ENCODE results near the gene ASIC2.

Gene ASIC2

DNA sequence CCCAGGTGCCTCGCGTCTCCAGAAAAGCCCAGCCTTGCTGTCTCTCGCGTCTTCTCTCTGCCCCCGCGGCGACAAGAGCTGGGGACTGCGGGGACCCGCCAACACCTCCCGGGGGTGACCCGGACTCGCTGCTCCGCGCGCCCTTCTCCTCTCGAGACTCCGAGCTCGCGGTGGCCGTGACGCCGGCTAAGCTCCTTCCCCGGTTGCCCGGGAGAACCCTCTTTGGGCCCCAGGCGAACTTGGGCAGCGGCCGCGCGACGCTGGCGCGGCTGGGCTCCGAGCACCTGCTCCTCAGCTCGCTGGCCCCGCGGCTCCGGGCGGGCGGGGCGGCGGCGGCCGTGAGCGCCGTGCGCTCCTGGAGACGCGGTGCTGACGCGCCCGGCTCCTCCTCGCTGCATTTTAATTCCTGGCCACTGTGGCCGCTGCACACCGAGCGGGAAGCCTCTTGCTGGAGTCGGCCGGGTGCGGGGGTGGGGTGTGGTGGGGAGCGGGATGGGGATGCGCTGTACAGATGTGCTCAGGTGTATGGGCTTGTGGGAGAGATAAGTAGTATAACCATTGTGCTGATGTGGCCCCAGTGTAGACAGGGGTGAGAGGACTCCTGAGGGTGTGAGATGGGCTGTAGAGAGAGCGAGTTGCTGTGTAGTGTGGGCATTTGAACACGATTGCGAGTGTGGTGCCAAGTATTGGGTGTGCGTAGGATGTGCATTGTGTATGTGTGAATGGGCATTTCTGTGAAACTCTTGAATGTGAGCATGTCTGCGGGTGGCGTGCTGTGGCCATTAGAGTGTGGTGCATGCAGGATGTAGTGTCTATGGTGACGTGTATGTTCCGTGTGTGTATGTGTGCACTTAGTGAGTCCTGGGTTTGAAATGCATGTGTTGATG lies at the start of gene ASIC2:
ASIC2 (minus strand) TSS at position 315 of the 887 bp plus-strand sequence.
- DNase-seq: peak in 1 of 2 donors; percentile 3

DNA sequence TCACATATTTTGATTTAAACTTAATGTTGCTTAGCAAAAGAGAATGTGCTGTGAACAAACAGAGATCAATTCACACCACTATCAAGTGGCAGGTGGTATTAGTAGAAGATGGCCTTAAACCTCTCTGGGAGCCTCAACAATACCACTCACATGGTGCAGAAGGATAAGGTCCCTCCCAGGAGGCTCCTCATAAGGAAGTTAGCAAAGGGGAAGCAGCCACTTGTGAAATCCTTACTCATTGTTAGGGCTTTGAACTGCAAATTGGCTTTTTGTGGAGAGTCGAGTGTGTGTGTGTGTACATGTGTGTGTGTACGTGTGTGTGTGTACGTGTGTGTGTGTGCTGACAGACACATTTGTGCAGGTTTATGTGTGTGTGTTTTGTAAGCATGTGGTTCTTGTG lies 48.9 kb upstream of the ASIC2 start:
- no peak for DNase-seq

DNA sequence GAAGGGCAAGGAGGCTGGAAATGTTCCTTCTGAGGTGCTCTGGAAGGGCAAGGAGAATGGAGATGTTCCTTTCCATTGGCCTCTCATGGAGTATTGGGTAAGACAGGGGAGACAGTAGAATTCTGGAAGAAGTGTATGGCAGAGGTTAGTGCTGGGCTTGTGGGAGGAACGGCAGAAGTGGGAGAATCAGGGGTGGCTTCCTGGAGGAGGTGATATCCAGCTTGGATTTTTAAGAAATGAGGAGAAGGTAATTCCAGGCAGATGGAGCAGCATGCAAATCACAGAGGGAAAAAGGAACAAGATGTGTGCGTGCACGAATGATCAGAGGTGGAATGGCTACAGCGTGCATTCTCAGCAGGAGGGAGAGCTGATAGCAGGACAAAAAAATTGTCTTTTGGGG lies 45.1 kb upstream of the ASIC2 start:
- DNase-seq: no peak

DNA sequence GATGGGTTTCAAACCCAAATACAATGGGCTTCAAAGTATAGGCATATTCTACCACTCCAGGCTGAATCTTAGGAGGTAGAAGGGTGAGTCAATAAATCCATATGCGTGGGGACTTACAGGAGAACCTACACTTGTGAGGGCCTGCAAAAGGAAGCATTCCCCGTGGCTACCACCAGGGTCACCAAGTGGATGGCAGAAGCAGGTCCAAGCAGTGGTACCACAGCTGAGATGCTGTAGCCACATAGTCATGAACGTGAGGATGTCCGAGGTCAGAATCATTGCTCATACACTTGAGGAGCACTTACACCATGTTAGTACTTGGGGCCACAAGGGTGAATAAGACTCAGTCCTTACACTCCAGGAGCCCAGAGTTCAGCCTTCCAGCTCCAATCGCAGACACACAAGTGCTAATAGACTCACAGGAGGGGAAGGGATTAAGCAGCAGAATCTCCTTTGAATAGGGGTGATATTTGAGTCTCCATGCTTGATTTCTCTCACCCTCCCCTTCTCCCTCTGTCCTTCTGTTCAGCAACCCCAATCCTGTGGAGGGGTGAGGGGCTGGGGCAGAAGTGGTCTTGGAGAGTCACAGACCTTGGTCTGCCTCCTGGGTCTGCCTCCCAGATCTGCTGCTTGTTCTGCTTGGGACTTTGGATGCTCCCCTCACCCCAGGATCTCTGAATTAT lies 42.5 kb upstream of the ASIC2 start:
- DNase-seq: no peak

DNA sequence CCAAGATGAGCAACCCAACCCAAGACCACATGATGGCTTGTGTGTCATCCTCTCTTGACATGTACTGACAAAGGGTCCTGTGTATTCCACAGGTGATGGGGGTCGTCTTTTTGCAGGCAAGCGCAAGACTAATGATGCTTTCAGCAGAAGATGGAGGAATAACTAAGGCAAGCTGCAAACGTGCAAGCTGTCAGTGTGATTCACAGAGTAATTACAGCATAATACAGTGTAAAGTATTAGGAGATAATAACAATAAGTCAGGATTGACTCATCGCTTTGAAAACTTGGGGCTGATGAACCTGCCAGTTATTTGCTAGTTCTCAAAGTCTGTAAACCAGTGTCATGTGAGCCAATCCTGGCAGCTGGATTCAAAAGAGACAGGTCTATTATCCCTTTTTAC lies 41.6 kb upstream of the ASIC2 start:
- DNase-seq: no peak

DNA sequence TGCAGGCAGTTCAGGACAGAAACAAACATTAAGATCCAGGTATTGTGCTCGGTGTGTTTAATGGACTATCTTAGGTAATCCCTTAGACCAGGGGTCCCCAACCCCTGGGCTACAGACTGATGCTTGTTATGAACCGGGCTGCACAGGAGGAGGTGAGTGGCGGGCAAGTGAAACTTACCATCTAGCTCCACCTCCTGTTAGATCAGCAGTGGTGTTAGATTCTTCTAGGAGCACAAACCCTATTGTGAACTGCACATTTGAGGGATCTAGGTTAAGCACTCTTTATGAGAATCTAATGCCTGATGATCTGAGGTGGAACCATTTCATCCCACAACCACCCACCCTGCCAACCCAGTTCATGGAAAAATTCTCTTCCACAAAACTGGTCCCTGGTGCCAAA lies 37.8 kb upstream of the ASIC2 start:
- no peak for DNase-seq

DNA sequence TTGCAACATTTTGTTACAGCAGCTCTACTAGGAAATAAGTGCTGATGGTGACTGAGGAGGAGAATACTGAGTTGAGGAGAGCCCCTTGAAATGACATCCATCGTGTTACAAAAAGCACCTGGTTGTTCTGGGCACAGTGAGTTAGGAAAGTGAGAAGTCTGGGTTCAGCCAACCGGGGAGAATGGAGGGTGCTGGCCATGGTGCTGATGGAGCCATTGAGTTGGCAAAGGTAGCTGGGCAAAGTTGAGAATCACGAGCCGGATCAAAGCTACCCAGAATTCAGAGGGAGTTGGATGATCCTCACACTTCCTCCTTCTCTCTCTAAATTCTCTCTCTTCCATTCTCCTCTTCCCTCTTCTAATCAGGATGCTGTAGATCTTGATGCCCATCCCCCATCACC lies 35.0 kb upstream of the ASIC2 start:
- DNase-seq: peak in 1 of 2 donors; percentile 2

DNA sequence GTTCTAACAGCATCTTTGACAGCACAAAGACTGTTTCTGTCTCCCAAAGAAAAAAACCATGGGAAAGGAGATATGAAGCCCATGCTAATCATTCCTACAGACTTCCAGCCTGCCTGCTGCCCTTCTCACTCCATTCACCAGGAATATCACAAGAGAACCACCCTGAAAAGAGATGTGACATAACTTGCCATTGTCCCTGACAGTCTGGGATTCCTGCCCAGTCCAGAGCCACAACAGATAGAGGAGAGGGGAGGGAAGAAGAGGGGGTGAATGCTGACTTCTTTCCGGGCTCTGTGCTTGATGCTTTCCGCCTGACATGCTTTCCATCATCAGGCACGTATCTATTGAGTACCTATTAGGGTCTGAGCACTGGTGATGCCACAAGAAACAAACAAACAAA lies 31.6 kb upstream of the ASIC2 start:
- DNase-seq: no peak

DNA sequence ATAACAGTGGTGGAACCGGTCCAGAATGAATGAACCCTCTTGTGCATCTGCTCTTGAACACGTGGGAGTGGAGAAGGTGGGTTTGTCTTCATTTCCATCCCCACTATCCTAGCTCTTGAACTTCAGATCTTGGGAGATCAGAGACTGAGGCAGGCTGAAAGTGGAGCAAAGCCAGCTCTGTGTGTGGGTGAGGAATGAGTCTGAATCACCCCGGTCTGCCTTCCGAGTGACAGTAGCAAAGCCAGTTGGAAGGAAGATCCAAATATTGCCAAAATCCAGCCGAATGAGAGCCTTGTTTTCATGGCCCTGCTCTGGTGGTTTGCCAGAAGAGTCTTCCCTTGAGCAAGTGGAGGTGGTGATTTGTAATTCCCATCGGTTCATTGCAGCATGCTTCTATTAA lies 29.0 kb upstream of the ASIC2 start:
- no peak for DNase-seq

DNA sequence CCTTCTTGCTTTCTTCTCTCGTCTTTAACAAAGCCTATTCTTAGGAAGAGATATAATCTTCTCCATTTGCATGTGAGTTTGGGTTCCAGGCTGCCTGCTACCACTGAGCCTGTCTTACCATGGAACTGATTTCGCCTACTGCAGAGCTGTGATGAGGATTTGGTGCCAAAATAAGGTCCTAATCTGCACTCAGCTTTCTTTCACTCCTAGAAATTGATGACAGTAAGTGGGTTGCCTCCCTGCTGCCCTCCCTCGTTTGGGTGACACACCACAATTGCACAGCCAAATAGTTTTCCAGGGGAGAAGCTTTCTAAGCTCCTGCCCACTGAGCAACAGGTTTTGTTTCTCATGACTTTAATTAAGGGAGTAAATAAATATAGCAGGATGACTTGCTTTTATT lies 25.1 kb upstream of the ASIC2 start:
- DNase-seq: no peak

DNA sequence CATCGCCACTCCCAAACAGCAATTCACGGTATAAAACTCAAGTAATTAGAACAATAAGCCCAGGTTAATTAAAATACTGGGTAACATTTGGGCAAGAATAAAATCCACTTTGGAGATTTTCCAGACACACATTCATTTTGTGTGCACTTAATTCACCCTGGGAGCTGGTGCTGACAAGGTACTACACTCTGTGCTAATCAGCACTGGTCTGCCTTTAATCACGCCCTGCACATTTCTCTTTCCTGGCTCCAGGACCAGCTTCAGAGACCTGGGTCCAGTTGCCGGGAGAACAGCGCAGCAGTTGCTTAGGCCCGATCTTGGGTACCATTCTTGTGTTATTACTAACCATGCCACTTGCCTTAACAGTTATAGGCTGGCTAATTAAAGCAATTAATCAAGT lies 23.7 kb upstream of the ASIC2 start:
- no peak for DNase-seq

DNA sequence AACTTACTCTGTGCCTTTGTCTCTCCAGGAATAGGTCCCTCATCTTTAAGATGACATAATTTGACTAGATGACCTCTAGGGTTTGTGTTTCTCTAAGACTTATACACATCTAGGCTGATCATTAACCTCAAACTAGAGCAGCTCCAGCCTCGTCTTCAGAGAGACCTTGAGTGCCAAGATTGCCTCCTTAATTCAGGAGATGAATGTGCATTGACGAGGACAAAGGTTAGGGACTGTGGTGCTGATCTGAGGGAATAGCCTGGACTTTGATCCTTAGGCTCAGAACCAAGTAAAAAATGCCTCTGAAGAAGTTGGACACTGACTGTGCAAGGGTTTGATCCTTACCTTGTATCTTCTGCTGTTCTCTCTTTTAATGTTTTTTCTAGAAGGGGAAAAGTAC lies 17.2 kb upstream of the ASIC2 start:
- DNase-seq: no peak

DNA sequence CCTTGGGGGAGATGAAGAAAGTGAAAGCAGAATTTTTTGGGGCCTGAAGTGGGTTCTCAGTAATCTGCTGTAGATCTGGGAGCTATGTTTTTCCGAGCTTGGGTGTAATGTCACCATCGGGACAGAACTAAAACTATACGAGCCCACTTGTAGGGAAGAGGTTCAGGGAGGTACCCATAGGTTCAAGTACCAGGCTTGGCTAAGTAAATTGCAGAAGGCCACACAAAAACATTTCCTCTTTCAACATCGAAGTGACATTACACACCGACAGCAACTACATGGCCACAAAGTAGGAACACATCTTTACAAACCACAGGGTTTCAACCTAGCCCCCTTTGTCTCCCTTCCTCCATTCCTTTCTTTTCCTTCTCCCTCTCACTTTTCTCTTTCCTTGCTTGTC lies 10.2 kb upstream of the ASIC2 start:
- DNase-seq: no peak

DNA sequence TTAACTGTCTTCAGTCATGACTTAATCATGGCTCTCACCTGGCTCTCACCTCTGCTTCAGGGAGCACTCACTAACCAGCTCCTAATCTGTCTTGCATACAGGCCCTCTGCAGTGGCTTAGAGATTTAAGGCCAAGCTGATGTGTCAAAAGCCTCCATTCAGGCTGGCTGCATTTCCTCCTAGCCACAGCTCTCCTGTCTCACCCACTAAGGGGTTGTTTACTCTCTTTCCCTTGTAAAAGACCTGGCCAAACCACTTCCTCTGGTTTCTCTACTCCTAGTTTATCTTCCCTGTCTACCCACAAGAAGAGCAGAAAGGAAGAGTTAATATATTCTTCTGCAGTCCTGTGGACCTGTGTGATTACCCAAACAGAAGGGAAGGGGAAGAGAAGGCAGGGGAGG lies 9.3 kb upstream of the ASIC2 start:
- no peak for DNase-seq

DNA sequence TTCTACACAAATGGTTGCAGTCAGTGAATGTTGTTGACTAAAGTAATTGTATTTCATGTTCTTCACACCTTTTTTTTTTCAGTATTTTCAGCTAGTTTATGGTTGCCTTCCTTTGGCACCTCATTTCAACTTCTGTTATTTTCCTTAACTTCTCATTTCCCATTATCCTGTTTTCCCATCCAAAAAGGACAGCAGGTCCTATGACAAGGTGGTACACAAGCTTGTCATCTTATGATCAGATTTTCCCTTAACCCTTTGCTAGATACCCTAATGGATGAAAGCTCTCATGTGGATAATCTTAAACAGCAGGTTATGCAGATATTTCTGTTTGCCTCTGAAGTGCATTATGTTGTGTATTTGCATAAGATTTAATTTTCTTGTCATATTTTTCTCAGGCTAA lies 7.1 kb upstream of the ASIC2 start:
- DNase-seq: no peak

DNA sequence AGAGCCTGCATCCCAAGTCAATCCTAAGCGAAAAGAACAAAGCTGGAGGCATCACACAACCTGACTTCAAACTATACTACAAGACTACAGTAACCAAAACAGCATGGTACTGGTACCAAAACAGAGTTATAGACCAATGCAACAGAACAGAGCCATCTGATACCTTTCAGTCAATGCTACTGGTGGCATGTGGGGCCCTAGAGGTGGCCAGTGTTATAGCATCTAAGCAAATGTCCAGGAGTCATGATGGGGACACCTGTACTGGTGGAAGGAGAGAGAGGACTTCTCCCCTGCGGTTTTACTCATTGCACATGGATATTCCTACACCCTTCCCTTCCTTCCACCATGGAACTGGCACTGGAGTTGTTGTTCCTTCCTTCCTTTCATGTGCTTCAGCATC lies 6.0 kb upstream of the ASIC2 start:
- DNase-seq: no peak

DNA sequence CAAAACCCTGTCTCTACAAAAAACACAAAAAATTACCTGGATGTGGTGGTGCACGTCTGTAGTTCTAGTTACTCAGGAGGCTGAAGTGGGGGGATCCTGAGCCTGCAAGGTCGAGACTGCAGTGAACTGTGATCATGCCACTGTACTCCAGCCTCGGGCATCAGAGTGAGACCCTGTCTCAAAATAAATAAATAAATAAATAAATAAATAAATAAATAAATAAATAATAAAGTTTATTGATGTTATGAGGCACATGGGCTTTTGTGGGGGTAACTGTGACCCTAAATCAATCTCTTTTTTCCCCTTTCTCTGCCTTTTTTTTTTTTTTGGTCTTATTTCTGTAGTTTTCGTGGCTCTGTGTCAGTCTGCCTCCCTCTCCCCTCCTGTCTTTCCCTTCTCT lies 4.5 kb upstream of the ASIC2 start:
- DNase-seq: no peak

DNA sequence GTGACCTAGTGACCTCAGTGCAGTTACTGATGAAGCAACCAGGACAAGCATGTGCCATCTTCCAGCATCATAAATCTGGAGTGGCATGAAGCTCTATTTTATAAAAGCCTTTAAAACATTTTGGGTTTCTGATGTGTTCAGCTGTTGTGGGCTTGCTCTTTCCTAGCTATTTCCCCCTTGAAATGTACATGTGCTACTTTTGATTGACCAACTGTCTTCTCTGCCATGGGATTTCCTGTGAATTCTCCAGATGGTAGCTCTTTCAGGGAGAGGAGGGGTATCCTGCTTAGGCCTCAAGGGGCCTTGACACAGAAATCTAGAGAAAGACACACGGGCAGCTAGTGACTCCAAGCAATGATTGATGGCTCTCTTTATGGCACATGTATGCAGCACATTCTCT lies 1.9 kb upstream of the ASIC2 start:
- DNase-seq: no peak

DNA sequence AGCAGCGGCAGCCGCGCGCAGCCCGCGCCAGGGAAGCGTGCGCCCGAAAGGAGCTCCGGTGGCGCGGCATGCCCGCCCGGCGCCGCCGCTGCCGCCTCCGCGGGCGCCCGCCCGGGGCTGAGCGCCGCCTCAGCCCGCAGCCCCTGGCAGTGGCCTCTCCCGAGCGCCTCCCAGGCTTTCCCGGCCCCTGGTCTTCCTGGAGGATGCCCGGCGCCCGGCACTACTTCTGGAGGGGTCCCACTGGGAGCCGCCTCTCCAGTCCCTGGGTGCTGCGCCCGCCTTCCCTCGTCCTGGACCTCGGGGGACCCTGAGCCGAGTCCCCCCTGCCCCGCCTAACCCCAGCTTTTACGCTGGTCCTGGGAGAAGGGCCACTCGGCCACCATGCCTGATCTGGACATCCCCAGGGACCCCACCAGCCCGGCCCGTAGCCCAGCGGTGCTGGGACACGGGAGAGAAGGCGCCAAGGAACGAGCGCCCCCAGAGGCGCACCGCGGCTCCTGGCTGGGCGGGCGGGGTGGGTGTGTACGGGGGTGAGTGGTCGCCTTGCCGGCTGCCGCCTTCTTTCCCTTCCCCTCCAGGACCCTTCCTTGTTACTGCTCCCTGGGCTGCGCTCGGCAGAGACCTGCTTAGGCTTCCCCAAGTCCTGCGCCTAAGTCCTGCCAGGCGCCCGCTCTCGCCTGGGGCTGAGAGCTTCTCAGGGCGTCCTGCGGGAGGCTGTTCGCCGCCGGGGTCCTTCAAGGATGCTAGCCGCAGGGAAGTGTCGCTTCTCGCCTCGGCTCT lies 704 bp downstream of the ASIC2 start:
- peak in 1 of 2 donors; percentile 21 for DNase-seq

DNA sequence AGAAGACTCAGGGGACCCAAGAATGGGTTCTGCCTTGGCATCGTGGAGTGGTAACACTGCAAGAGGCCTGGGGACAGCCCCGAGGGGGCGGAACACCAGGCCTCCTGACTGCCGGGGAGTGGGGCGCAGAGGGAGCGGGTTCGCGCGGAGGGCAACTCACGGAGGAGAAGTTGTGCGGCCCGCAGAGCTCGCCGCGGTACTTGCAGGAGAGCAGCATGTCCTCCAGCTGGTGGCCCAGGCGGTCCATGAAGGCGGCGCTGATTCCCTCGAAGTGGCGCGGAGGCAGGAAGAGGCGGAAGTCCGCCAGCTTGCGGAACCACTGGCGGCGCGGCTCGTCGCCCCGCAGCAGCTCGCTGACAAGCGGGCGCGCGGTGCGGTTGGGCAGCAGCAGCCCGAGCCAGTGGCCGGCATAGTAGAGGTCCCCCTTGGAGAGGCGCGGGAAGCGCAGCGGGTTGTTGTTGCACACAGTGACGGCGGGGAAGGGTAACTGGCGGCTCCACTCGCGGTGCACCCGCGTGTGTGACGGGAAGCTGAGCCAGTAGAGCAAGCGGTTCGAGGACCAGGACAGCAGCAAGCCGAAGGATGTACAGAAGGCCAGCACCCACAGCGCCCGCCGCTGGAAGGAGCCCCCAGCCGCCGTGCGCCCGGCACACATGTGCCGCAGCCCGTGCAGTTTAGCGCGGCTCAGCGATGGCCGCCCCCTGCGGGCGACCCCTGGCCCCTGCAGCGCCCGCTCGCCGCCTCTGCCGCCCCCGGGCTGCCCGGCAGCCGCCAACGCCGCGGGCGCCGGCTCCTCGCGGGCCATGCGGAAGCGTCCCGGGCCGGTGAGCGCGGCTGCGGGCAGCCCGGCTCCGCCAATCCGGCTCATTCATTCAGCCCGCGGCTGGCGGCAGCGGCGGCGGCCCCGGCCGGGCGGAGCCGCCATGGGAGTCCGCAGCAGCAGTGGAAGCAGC lies 1.6 kb downstream of the ASIC2 start:
- peak in 1 of 2 donors; percentile 15 for DNase-seq

DNA sequence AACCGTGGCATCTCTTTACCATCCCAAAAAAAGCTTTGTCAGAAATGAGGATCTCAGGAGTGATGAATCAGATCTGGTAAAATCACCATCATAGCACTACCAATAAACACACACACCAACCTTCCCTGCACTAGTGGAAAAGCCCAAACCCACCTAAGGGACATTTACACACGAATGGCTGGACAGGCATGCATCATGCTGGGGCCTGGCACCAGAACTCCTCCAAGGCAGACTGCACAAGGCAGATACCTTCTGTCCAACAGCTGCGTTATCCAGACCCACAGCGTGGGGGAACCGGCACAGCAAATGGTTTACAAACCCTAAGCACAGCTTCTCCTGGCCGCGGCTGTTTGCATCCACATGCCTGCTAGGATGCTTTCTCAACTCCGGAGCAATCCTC lies 2.8 kb downstream of the ASIC2 start:
- no peak for DNase-seq

DNA sequence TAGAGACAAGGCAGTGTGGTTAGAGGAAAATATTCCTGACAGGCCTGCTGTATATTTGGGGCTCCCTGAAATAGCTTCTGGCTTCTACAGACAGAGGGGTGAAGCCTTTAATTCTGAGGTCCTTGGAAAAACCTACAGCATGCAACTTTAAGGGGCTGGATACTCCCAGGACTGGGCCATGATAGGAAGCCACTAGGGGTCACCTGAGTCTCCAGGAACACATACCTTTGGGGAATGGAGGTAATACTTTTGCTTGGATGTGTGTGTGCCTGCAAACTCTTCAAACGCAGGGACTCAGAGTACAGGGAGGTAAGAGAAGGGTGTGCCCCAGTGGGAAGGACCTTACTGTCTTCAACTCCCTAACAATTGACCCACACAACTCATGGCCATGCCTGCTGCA lies 4.1 kb downstream of the ASIC2 start:
- no peak for DNase-seq
